Activated T-cell treated with anti-CD3 and anti-CD28 coated beads, Interleukin-2, amount 50 U/mL, for 4 hours (primary cell): ENCODE results near the gene CCKAR. TPM values are rescaled to one million over a fixed set of nuclear protein-coding genes. Genes with fewer than 3 reads are reported as not detected.

Source experiments
- ATAC-seq, 2 donors: fragments of 200-7000 bp; cut with Tn5 transposase; one replicate each; pipeline ENCODE4 v1.10.0; 2021
- DNase-seq: peaks from one replicate; pipeline ENCODE4 v3.0.0-alpha.2; 2020
- H3K27me3 Mint-ChIP-seq: one replicate; pipeline ENCODE4 v1.8.0; 2021; ENCODE audit warnings: low read depth, mixed read lengths
- H3K36me3 Mint-ChIP-seq: one replicate; pipeline ENCODE4 v1.8.0; 2022; ENCODE audit warnings: mixed read lengths; ENCODE audit not compliant: insufficient read depth
- H3K4me1 Mint-ChIP-seq: one replicate; pipeline ENCODE4 v1.8.0; 2021; ENCODE audit warnings: low read depth, mixed read lengths
- H3K4me3 Mint-ChIP-seq: one replicate; pipeline ENCODE4 v1.8.0; 2021; ENCODE audit warnings: mild to moderate bottlenecking, moderate library complexity, mixed read lengths
- H3K9me3 Mint-ChIP-seq: one replicate; pipeline ENCODE4 v1.8.0; 2021; ENCODE audit warnings: mixed read lengths
- total RNA-seq, 3 donors: library from RNA; stranded (reverse); gene quantifications; one replicate each; pipeline ENCODE4 v1.2.1, GENCODE V29; 2021

The CCKAR gene
- total RNA-seq, result not detected

- Mint-ChIP-seq H3K36me3 (no peaks in the 10 kb centered on the region), H3K4me1 (no peaks in the 10 kb centered on the region), H3K9me3 (no peaks in the 10 kb centered on the region), H3K4me3 (no peak within 1 kb of the TSS), H3K27me3 (peaks cover 26% of the 10 kb centered on the region)
- DNase-seq, result no peak
- ATAC-seq, result no peak
These were observed at the start of gene CCKAR for GRCh38 chr4:26490111-26490959. CCKAR (minus strand) TSS chr4:26490484; CDS start chr4:26490267, 217 bp downstream.

GRCh38 chr4:26533685-26534084, 43.4 kb upstream of the CCKAR start:
- H3K27me3 Mint-ChIP-seq, result peaks cover 5% of the 10 kb centered on the region
- no peaks in the 10 kb centered on the region for H3K36me3 Mint-ChIP-seq
- H3K9me3 Mint-ChIP-seq, result no peaks in the 10 kb centered on the region
- H3K4me3 Mint-ChIP-seq, result no peak overlapping the region
- no peak for DNase-seq
- H3K4me1 Mint-ChIP-seq, result no peaks in the 10 kb centered on the region
- ATAC-seq, result no peak

GRCh38 chr4:26531491-26532116, 41.3 kb upstream of the CCKAR start:
- no peak overlapping the region for H3K4me3 Mint-ChIP-seq
- H3K9me3 Mint-ChIP-seq, result no peaks in the 10 kb centered on the region

GRCh38 chr4:26530099-26530498, 39.8 kb upstream of the CCKAR start:
- no peaks in the 10 kb centered on the region for H3K9me3 Mint-ChIP-seq
- H3K36me3 Mint-ChIP-seq, result no peaks in the 10 kb centered on the region
- ATAC-seq (no peak), DNase-seq (no peak)
- H3K4me1 Mint-ChIP-seq, result no peaks in the 10 kb centered on the region
- no peak overlapping the region for H3K4me3 Mint-ChIP-seq
- H3K27me3 Mint-ChIP-seq, result peaks cover 4% of the 10 kb centered on the region

More at GRCh38 chr4:26531491-26532116, 41.3 kb upstream of the CCKAR start:
- Mint-ChIP-seq H3K36me3 (no peaks in the 10 kb centered on the region), H3K27me3 (peaks cover 3% of the 10 kb centered on the region), H3K4me1 (no peaks in the 10 kb centered on the region)
- DNase-seq, result no peak
- ATAC-seq, result no peak

- Mint-ChIP-seq H3K4me3 (no peak overlapping the region), H3K36me3 (no peaks in the 10 kb centered on the region), H3K4me1 (no peaks in the 10 kb centered on the region), H3K9me3 (no peaks in the 10 kb centered on the region), H3K27me3 (peaks cover 4% of the 10 kb centered on the region)
- no peak for ATAC-seq
- DNase-seq, result no peak
These were observed 39.2 kb upstream of the CCKAR start for GRCh38 chr4:26529479-26529878.

GRCh38 chr4:26525771-26526150, 35.5 kb upstream of the CCKAR start:
- Mint-ChIP-seq H3K36me3 (no peaks in the 10 kb centered on the region), H3K27me3 (peaks cover 22% of the 10 kb centered on the region), H3K4me1 (no peaks in the 10 kb centered on the region), H3K9me3 (no peaks in the 10 kb centered on the region), H3K4me3 (no peak overlapping the region)
- DNase-seq, result no peak
- no peak for ATAC-seq

- no peaks in the 10 kb centered on the region for H3K36me3 Mint-ChIP-seq
- no peaks in the 10 kb centered on the region for H3K9me3 Mint-ChIP-seq
These were observed 35.0 kb upstream of the CCKAR start for GRCh38 chr4:26525136-26525770.

GRCh38 chr4:26524011-26524410, 33.7 kb upstream of the CCKAR start:
- Mint-ChIP-seq H3K4me1 (no peaks in the 10 kb centered on the region), H3K36me3 (no peaks in the 10 kb centered on the region), H3K9me3 (no peaks in the 10 kb centered on the region), H3K4me3 (no peak overlapping the region), H3K27me3 (peaks cover 21% of the 10 kb centered on the region)
- DNase-seq, result no peak
- no peak for ATAC-seq

More at GRCh38 chr4:26525136-26525770, 35.0 kb upstream of the CCKAR start:
- DNase-seq, result no peak
- Mint-ChIP-seq H3K4me3 (no peak overlapping the region), H3K27me3 (peaks cover 24% of the 10 kb centered on the region), H3K4me1 (no peaks in the 10 kb centered on the region)
- no peak for ATAC-seq

- DNase-seq, result no peak
- Mint-ChIP-seq H3K9me3 (no peaks in the 10 kb centered on the region), H3K27me3 (peaks cover 21% of the 10 kb centered on the region), H3K36me3 (no peaks in the 10 kb centered on the region), H3K4me3 (no peak overlapping the region), H3K4me1 (no peaks in the 10 kb centered on the region)
- ATAC-seq, result no peak
These were observed 32.2 kb upstream of the CCKAR start for GRCh38 chr4:26522478-26522877.

GRCh38 chr4:26520728-26521450, 30.6 kb upstream of the CCKAR start:
- ATAC-seq (no peak), DNase-seq (no peak)

GRCh38 chr4:26515936-26516335, 25.7 kb upstream of the CCKAR start:
- DNase-seq, result no peak
- Mint-ChIP-seq H3K4me1 (no peaks in the 10 kb centered on the region), H3K27me3 (peaks cover 4% of the 10 kb centered on the region), H3K9me3 (no peaks in the 10 kb centered on the region), H3K36me3 (no peaks in the 10 kb centered on the region), H3K4me3 (no peak overlapping the region)
- ATAC-seq, result no peak

More at GRCh38 chr4:26520728-26521450, 30.6 kb upstream of the CCKAR start:
- peaks cover 21% of the 10 kb centered on the region for H3K27me3 Mint-ChIP-seq
- H3K4me1 Mint-ChIP-seq, result no peaks in the 10 kb centered on the region
- no peak overlapping the region for H3K4me3 Mint-ChIP-seq
- H3K36me3 Mint-ChIP-seq, result no peaks in the 10 kb centered on the region
- no peaks in the 10 kb centered on the region for H3K9me3 Mint-ChIP-seq

- Mint-ChIP-seq H3K4me1 (no peaks in the 10 kb centered on the region), H3K27me3 (no peaks in the 10 kb centered on the region), H3K4me3 (no peak overlapping the region), H3K36me3 (no peaks in the 10 kb centered on the region), H3K9me3 (no peaks in the 10 kb centered on the region)
- no peak for DNase-seq
- no peak for ATAC-seq
These were observed 20.2 kb upstream of the CCKAR start for GRCh38 chr4:26510334-26510964.

GRCh38 chr4:26509681-26510333, 19.5 kb upstream of the CCKAR start:
- no peak for ATAC-seq
- H3K9me3 Mint-ChIP-seq, result no peaks in the 10 kb centered on the region
- H3K4me1 Mint-ChIP-seq, result no peaks in the 10 kb centered on the region
- H3K4me3 Mint-ChIP-seq, result no peak overlapping the region
- no peak for DNase-seq
- no peaks in the 10 kb centered on the region for H3K36me3 Mint-ChIP-seq
- H3K27me3 Mint-ChIP-seq, result no peaks in the 10 kb centered on the region
